GM19099 (cell line): ENCODE results near the gene CPEB3.

Experiments
- POLR2A ChIP-seq: IDR thresholded peaks from 3 replicates; pipeline ENCODE4 v1.6.1; 2011; ENCODE audit warnings: low read depth; ENCODE audit not compliant: insufficient read length; ENCODE audit errors: extremely low read depth

The CPEB3 gene

GRCh38 chr10:92005978-92006377 is 284.9 kb downstream of the CPEB3 start:
- no peak for TF ChIP-seq POLR2A

GRCh38 chr10:92003258-92003657 is 287.6 kb downstream of the CPEB3 start:
- TF ChIP-seq POLR2A: no peak

- TF ChIP-seq POLR2A: no peak
Observed at GRCh38 chr10:92001995-92002394, 288.9 kb downstream of the CPEB3 start.

- no peak for TF ChIP-seq POLR2A
Observed at GRCh38 chr10:92001581-92001980, 289.3 kb downstream of the CPEB3 start.
